HG02759 (cell line): ENCODE data around the gene EFR3B.

Experiments
- ATAC-seq: cut with Tn5 transposase; IDR thresholded peaks from one replicate; pipeline ENCODE4 v1.9.1; 2021; ENCODE audit warnings: mild to moderate bottlenecking, moderate library complexity; ENCODE audit not compliant: unreplicated experiment

Gene EFR3B

GRCh38 chr2:25068217-25068616 is 26.3 kb downstream of the EFR3B start:
- no peak for ATAC-seq

- no peak for ATAC-seq
These were observed 30.1 kb downstream of the EFR3B start for GRCh38 chr2:25071966-25072365.

GRCh38 chr2:25072606-25073005 is 30.7 kb downstream of the EFR3B start:
- ATAC-seq: no peak

GRCh38 chr2:25073025-25073424 is 31.1 kb downstream of the EFR3B start:
- ATAC-seq: no peak

GRCh38 chr2:25073914-25074313 is 32.0 kb downstream of the EFR3B start:
- no peak for ATAC-seq

GRCh38 chr2:25074826-25075225 is 33.0 kb downstream of the EFR3B start:
- ATAC-seq: no peak

GRCh38 chr2:25076749-25077148 is 34.9 kb downstream of the EFR3B start:
- no peak for ATAC-seq

GRCh38 chr2:25077789-25078169 is 35.9 kb downstream of the EFR3B start:
- ATAC-seq: no peak

- ATAC-seq: no peak
These were observed 36.5 kb downstream of the EFR3B start for GRCh38 chr2:25078170-25079049.

GRCh38 chr2:25079050-25079635 is 37.3 kb downstream of the EFR3B start:
- no peak for ATAC-seq

- ATAC-seq: no peak
These were observed 39.4 kb downstream of the EFR3B start for GRCh38 chr2:25081237-25081790.

- no peak for ATAC-seq
These were observed 40.2 kb downstream of the EFR3B start for GRCh38 chr2:25082002-25082622.

GRCh38 chr2:25085761-25086560 is 44.1 kb downstream of the EFR3B start:
- ATAC-seq: no peak

- no peak for ATAC-seq
These were observed 47.1 kb downstream of the EFR3B start for GRCh38 chr2:25088817-25089516.

- no peak for ATAC-seq
These were observed 47.9 kb downstream of the EFR3B start for GRCh38 chr2:25089605-25090315.

GRCh38 chr2:25090801-25091200 is 48.9 kb downstream of the EFR3B start:
- ATAC-seq: no peak

- ATAC-seq: no peak
These were observed 49.4 kb downstream of the EFR3B start for GRCh38 chr2:25091265-25091664.

GRCh38 chr2:25098056-25098455 is 56.2 kb downstream of the EFR3B start:
- ATAC-seq: no peak

GRCh38 chr2:25098670-25099486 is 57.0 kb downstream of the EFR3B start:
- no peak for ATAC-seq
